Measurements from ENCODE around the gene POLE4. TPM values are rescaled to one million over a fixed set of nuclear protein-coding genes. Genes with fewer than 3 reads are reported as not detected.
A peak's percentile ranks its signal among the peaks of the same experiment; 100 is the strongest.

The POLE4 gene
- total and polyA plus RNA-seq, 9 of the 15 experiments (the other 6 are each of a cell fraction or from before 2014, with no cell fraction given): 25.7 to 73.7 (median 57.3) TPM

DNA sequence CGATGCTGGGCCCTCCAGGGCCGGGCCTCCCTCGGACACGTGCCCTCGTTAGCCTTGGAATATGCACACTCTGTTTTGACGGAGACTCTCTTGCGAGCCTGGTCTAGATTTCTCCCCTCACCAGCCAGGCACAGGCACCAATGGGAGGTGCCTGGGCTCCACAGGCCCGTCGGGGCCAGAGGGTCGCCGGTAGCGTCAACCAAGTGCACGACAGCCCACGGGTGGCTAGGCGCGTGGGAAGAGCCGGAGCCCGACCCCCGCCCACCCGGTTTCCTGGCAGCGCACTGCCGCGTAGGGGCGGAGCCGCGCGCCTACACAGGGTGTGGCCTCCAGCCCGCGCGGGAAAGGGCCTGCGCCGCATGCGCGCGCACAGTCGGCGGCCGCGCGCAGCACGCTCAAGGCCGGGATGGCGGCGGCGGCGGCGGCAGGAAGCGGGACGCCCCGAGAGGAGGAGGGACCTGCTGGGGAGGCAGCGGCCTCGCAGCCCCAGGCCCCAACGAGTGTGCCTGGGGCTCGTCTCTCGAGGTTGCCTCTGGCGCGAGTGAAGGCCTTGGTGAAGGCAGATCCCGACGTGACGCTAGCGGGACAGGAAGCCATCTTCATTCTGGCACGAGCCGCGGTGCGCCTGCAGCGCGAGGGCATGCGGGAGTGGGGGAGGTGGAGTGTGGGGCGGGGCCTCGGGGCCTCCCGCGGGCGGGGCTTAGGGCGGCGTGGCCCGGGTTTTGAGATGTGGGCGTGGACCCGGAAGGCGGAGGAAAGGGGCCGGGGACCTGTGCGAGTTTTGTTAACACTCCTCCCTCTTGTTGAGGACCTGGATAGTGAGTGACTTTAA, at the start of gene POLE4 (continued):
- TF ChIP-seq ZNF398 (CRISPR knock-in tag; IDR thresholded peaks at IDR 0.05) (no peak), PHB (CRISPR knock-in tag; IDR thresholded peaks at IDR 0.05) (no peak), KLF10 (CRISPR knock-in tag; IDR thresholded peaks at IDR 0.05) (no peak), PML (IDR thresholded peaks at IDR 0.05; ENCODE audit: low read length) (peak; percentile 66), DPF2 (IDR thresholded peaks at IDR 0.05) (no peak), ZKSCAN8 (CRISPR knock-in tag; IDR thresholded peaks at IDR 0.05) (no peak), RBFOX2 (IDR thresholded peaks at IDR 0.05; ENCODE audit: low read depth, low read length) (peak; percentile 99), ZNF583 (CRISPR knock-in tag; IDR thresholded peaks at IDR 0.05) (0 out of 2 replicates have a peak, but pooled peaks have one; percentile 22), ZNF79 (CRISPR knock-in tag; IDR thresholded peaks at IDR 0.05; ENCODE audit: low read depth) (no peak), ZNF696 (CRISPR knock-in tag; conservative IDR thresholded peaks at IDR 0.05) (no peak), ZFPM2 (CRISPR knock-in tag; IDR thresholded peaks at IDR 0.05) (no peak), EWSR1 (IDR thresholded peaks at IDR 0.05; ENCODE audit: borderline replicate concordance, low read depth, partially characterized antibody) (no peak), NRF1 (conservative IDR thresholded peaks at IDR 0.05 in 1 of 2, IDR thresholded peaks at IDR 0.05 in 1 of 2) (peak; percentile 95 to 96), MBD2 (IDR thresholded peaks at IDR 0.05; ENCODE audit: borderline replicate concordance, low read depth) (no peak), SRF (CRISPR knock-in tag; IDR thresholded peaks at IDR 0.05) (0 out of 4 replicates have a peak, but pooled peaks of 1 of the 2 experiments have one; percentile 51), DNMT1 (IDR thresholded peaks at IDR 0.05) (no peak), TAF1 (IDR thresholded peaks at IDR 0.05; ENCODE audit: control insufficient read depth, extremely low read depth, insufficient read depth, low read length, severe bottlenecking) (peak; percentile 69), ZBTB8A (IDR thresholded peaks at IDR 0.05; ENCODE audit: partially characterized antibody) (no peak), FIP1L1 (IDR thresholded peaks at IDR 0.05; ENCODE audit: low read depth, low read length, poor library complexity, severe bottlenecking) (peak; percentile 96)
- TF ChIP-seq, protein P1, sequence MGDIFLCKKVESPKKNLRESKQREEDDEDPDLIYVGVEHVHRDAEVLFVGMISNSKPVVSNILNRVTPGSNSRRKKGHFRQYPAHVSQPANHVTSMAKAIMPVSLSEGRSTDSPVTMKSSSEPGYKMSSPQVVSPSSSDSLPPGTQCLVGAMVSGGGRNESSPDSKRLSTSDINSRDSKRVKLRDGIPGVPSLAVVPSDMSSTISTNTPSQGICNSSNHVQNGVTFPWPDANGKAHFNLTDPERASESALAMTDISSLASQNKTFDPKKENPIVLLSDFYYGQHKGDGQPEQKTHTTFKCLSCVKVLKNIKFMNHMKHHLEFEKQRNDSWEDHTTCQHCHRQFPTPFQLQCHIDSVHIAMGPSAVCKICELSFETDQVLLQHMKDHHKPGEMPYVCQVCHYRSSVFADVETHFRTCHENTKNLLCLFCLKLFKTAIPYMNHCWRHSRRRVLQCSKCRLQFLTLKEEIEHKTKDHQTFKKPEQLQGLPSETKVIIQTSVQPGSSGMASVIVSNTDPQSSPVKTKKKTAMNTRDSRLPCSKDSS (IDR thresholded peaks at IDR 0.05; ENCODE audit: low read depth, partially characterized antibody): no peak

Data from K562 (cell line).